PC-9 (cell line): ENCODE measurements around the gene TRIM24.

Source experiments
- EZH2 ChIP-seq: fragments of 200-600 bp; sonication (generic); IDR thresholded peaks from 2 replicates; pipeline ENCODE4 v1.8.0; 2017; ENCODE audit warnings: antibody characterized with exemption, low read depth
- TF ChIP-seq, protein P1 (sequence below): fragments of 200-600 bp; sonication (generic); conservative IDR thresholded peaks from 2 replicates; pipeline ENCODE4 v1.6.1; 2017; ENCODE audit warnings: mixed run types, antibody characterized with exemption, mild to moderate bottlenecking, moderate library complexity

DNA sequence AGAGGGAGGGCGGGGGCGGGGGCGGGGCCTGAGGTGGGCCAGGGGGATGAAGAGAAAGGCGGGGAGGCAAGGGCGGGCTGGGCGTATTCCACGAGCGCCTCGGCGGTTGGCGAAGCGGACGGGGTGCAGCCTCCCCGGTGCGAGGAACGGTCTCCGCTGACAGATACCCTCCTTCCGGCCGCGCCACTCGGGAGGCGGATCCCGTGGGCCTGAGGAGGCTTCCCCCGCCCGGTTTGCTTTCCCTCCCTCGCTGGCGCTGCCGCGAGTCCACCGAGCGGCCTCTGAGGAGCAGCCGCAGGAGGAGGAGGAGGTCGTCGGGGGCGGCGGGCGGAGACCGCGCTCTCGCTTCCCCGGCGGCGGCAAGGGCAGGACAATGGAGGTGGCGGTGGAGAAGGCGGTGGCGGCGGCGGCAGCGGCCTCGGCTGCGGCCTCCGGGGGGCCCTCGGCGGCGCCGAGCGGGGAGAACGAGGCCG lies at the start of gene TRIM24:
- TF ChIP-seq, protein P1, sequence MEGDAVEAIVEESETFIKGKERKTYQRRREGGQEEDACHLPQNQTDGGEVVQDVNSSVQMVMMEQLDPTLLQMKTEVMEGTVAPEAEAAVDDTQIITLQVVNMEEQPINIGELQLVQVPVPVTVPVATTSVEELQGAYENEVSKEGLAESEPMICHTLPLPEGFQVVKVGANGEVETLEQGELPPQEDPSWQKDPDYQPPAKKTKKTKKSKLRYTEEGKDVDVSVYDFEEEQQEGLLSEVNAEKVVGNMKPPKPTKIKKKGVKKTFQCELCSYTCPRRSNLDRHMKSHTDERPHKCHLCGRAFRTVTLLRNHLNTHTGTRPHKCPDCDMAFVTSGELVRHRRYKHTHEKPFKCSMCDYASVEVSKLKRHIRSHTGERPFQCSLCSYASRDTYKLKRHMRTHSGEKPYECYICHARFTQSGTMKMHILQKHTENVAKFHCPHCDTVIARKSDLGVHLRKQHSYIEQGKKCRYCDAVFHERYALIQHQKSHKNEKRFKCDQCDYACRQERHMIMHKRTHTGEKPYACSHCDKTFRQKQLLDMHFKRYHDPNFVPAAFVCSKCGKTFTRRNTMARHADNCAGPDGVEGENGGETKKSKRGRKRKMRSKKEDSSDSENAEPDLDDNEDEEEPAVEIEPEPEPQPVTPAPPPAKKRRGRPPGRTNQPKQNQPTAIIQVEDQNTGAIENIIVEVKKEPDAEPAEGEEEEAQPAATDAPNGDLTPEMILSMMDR, result no peak
- no peak for TF ChIP-seq EZH2
